ENCODE data around the gene ITGB4. TPM values are rescaled to one million over a fixed set of nuclear protein-coding genes. Genes with fewer than 3 reads are reported as not detected.
A peak's percentile ranks its signal among the peaks of the same experiment; 100 is the strongest.

The ITGB4 gene
- total and polyA plus RNA-seq, 5 donors from 2014 or later: 0.28 to 0.60 (median 0.56) TPM; not detected in 2

GRCh38 chr17:75698659-75699058 lies 22.6 kb upstream of the ITGB4 start:
- ATAC-seq (ENCODE audit: low read depth in 2 of 2) (no peak), DNase-seq (no peak)
- H3K27me3 ChIP-seq (ENCODE audit: control insufficient read depth, insufficient read depth, low read length): no peaks in the 10 kb centered on the region
- Mint-ChIP-seq H3K27me3 (no peaks in the 10 kb centered on the region), H3K36me3 (peaks cover 46% of the 10 kb centered on the region), H3K4me1 (peaks cover 0 to 3% (median 0%) of the 10 kb centered on the region in 4 donors), H3K9me3 (no peaks in the 10 kb centered on the region), H3K27ac (no peak overlapping the region), H3K4me3 (no peak overlapping the region)
- H3K27ac ChIP-seq (ENCODE audit: insufficient read depth, low read length, poor library complexity, severe bottlenecking): no peak overlapping the region
- H3K36me3 ChIP-seq (ENCODE audit: control insufficient read depth, insufficient read depth, low read length): peaks cover 88% of the 10 kb centered on the region
- no peaks in the 10 kb centered on the region for H3K4me1 ChIP-seq (ENCODE audit: control insufficient read depth, insufficient read depth, low read length, poor library complexity, severe bottlenecking)
- H3K9me3 ChIP-seq (ENCODE audit: control insufficient read depth in 2 of 2, low read length in 2 of 2): no peaks in the 10 kb centered on the region
- H3K4me3 ChIP-seq (ENCODE audit: low read depth, low read length): no peak overlapping the region

GRCh38 chr17:75701288-75701687 lies 20.0 kb upstream of the ITGB4 start:
- H3K9me3 Mint-ChIP-seq: no peaks in the 10 kb centered on the region
- H3K27me3 Mint-ChIP-seq: no peaks in the 10 kb centered on the region
- ATAC-seq (ENCODE audit: low read depth in 2 of 2) (no peak), DNase-seq (no peak)
- Histone ChIP-seq H3K27me3 (ENCODE audit: control insufficient read depth, insufficient read depth, low read length) (no peaks in the 10 kb centered on the region), H3K27ac (ENCODE audit: insufficient read depth, low read length, poor library complexity, severe bottlenecking) (no peak overlapping the region), H3K9me3 (ENCODE audit: control insufficient read depth in 2 of 2, low read length in 2 of 2) (no peaks in the 10 kb centered on the region), H3K4me3 (ENCODE audit: low read depth, low read length) (no peak overlapping the region), H3K36me3 (ENCODE audit: control insufficient read depth, insufficient read depth, low read length) (peaks cover 90% of the 10 kb centered on the region), H3K4me1 (ENCODE audit: control insufficient read depth, insufficient read depth, low read length, poor library complexity, severe bottlenecking) (no peaks in the 10 kb centered on the region)
- peaks cover 49% of the 10 kb centered on the region for H3K36me3 Mint-ChIP-seq
- no peak overlapping the region for H3K4me3 Mint-ChIP-seq
- H3K27ac Mint-ChIP-seq: no peak overlapping the region
- peaks cover 0 to 3% (median 0%) of the 10 kb centered on the region in 4 donors for H3K4me1 Mint-ChIP-seq

GRCh38 chr17:75703191-75703590 lies 18.1 kb upstream of the ITGB4 start:
- H3K27me3 Mint-ChIP-seq: no peaks in the 10 kb centered on the region
- no peak for DNase-seq
- H3K36me3 ChIP-seq (ENCODE audit: control insufficient read depth, insufficient read depth, low read length): peaks cover 94% of the 10 kb centered on the region
- no peaks in the 10 kb centered on the region for H3K4me1 ChIP-seq (ENCODE audit: control insufficient read depth, insufficient read depth, low read length, poor library complexity, severe bottlenecking)
- H3K4me3 Mint-ChIP-seq: no peak overlapping the region
- ATAC-seq (ENCODE audit: low read depth in 2 of 2): no peak
- H3K36me3 Mint-ChIP-seq: peaks cover 50% of the 10 kb centered on the region
- H3K4me3 ChIP-seq (ENCODE audit: low read depth, low read length): no peak overlapping the region
- no peak overlapping the region for H3K27ac Mint-ChIP-seq
- no peaks in the 10 kb centered on the region for H3K4me1 Mint-ChIP-seq
- no peaks in the 10 kb centered on the region for H3K9me3 ChIP-seq (ENCODE audit: control insufficient read depth in 2 of 2, low read length in 2 of 2)
- H3K27ac ChIP-seq (ENCODE audit: insufficient read depth, low read length, poor library complexity, severe bottlenecking): no peak overlapping the region
- H3K9me3 Mint-ChIP-seq: no peaks in the 10 kb centered on the region
- no peaks in the 10 kb centered on the region for H3K27me3 ChIP-seq (ENCODE audit: control insufficient read depth, insufficient read depth, low read length)

DNA sequence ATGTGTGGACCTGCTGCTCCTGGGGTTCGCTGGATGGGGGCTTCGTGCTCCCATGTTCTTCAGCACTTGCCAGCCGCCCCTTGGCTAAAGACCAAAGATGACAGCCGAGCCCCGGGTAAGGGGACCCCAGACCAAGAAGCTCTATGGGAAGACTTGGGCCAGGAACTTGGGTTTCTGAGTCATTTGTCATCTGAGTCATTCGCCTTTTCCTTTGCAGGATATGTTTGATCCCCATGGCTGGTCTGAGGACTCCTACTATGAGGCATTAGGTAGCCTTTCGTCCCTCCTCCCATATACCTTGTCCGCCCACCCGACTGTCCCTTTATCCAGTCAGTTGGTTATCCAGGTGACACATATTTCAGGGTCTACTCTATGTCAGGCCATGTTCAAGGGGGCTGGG lies 17.7 kb upstream of the ITGB4 start:
- ATAC-seq (ENCODE audit: low read depth in 2 of 2): no peak
- Histone ChIP-seq H3K9me3 (ENCODE audit: control insufficient read depth in 2 of 2, low read length in 2 of 2) (no peaks in the 10 kb centered on the region), H3K27ac (ENCODE audit: insufficient read depth, low read length, poor library complexity, severe bottlenecking) (no peak overlapping the region), H3K36me3 (ENCODE audit: control insufficient read depth, insufficient read depth, low read length) (peaks cover 93% of the 10 kb centered on the region), H3K4me3 (ENCODE audit: low read depth, low read length) (no peak overlapping the region), H3K4me1 (ENCODE audit: control insufficient read depth, insufficient read depth, low read length, poor library complexity, severe bottlenecking) (no peaks in the 10 kb centered on the region), H3K27me3 (ENCODE audit: control insufficient read depth, insufficient read depth, low read length) (no peaks in the 10 kb centered on the region)
- H3K9me3 Mint-ChIP-seq: no peaks in the 10 kb centered on the region
- H3K27me3 Mint-ChIP-seq: no peaks in the 10 kb centered on the region
- no peak overlapping the region for H3K27ac Mint-ChIP-seq
- no peaks in the 10 kb centered on the region for H3K4me1 Mint-ChIP-seq
- no peak for DNase-seq
- H3K4me3 Mint-ChIP-seq: no peak overlapping the region
- H3K36me3 Mint-ChIP-seq: peaks cover 53% of the 10 kb centered on the region

DNA sequence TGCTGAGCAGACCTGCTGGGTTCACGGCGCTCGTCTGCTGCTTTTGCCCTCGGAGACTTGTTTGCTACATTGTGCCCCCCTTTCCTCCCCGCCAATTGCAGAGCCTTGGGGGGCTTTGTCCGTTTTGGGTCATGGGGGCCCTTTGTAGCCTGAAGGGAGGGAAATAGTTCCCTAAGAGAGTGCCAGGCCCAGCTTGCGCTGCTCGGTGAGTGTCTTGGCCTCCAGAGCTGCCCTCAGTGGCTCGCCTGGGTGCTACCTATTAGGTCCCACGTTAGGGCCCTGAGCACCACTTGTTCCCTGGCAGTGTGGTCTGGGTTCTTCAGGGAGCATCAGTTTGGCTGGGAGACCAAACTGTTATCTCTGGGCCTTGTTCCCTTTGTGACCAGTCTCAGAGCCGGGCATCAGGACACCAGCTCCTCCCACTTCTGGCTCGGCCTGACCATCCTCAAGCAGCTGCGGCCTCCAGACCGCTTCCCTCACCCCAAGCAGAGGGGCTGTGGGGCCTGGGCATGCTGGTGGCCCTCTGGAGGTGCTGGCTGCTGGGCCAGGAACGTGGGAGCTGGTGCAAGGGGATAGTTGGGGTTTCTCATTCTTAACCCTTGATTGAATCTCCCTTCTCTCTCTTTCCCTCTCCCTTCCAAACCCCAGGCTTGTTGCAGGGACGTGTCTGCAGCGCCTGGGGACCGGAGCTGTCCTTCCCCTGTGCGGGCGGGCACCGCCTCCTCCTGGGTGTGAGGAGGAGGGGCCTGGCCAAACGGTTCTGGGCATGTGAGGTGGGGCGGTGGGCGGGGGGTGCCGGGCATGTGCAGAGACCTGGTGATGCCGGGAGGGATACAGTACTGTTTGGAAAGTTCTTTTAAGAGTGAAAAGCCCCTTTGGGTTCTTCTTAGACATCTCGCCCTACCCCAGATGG lies 16.0 kb upstream of the ITGB4 start:
- H3K36me3 ChIP-seq (ENCODE audit: control insufficient read depth, insufficient read depth, low read length): peaks cover 78% of the 10 kb centered on the region

GRCh38 chr17:75706042-75706728 lies 15.1 kb upstream of the ITGB4 start:
- H3K4me3 ChIP-seq (ENCODE audit: low read depth, low read length): no peak overlapping the region
- Mint-ChIP-seq H3K9me3 (no peaks in the 10 kb centered on the region), H3K27ac (no peak overlapping the region), H3K4me1 (no peaks in the 10 kb centered on the region), H3K27me3 (peaks cover 5% of the 10 kb centered on the region), H3K36me3 (peaks cover 39% of the 10 kb centered on the region), H3K4me3 (no peak overlapping the region)
- H3K9me3 ChIP-seq (ENCODE audit: control insufficient read depth in 2 of 2, low read length in 2 of 2): no peaks in the 10 kb centered on the region
- DNase-seq (no peak), ATAC-seq (ENCODE audit: low read depth in 2 of 2) (no peak)
- H3K4me1 ChIP-seq (ENCODE audit: control insufficient read depth, insufficient read depth, low read length, poor library complexity, severe bottlenecking): no peaks in the 10 kb centered on the region
- H3K27me3 ChIP-seq (ENCODE audit: control insufficient read depth, insufficient read depth, low read length): no peaks in the 10 kb centered on the region
- no peak overlapping the region for H3K27ac ChIP-seq (ENCODE audit: insufficient read depth, low read length, poor library complexity, severe bottlenecking)
- H3K36me3 ChIP-seq (ENCODE audit: control insufficient read depth, insufficient read depth, low read length): peaks cover 69% of the 10 kb centered on the region

More for the DNA sequence above, 16.0 kb upstream of the ITGB4 start:
- no peak for ATAC-seq (ENCODE audit: low read depth in 2 of 2)
- no peak overlapping the region for H3K4me3 Mint-ChIP-seq
- no peaks in the 10 kb centered on the region for H3K9me3 ChIP-seq (ENCODE audit: control insufficient read depth in 2 of 2, low read length in 2 of 2)
- no peaks in the 10 kb centered on the region for H3K9me3 Mint-ChIP-seq
- H3K4me3 ChIP-seq (ENCODE audit: low read depth, low read length): no peak overlapping the region
- peaks cover 48% of the 10 kb centered on the region for H3K36me3 Mint-ChIP-seq
- no peak overlapping the region for H3K27ac Mint-ChIP-seq
- no peaks in the 10 kb centered on the region for H3K4me1 ChIP-seq (ENCODE audit: control insufficient read depth, insufficient read depth, low read length, poor library complexity, severe bottlenecking)
- H3K27ac ChIP-seq (ENCODE audit: insufficient read depth, low read length, poor library complexity, severe bottlenecking): no peak overlapping the region
- no peaks in the 10 kb centered on the region for H3K4me1 Mint-ChIP-seq
- peaks cover 4% of the 10 kb centered on the region for H3K27me3 Mint-ChIP-seq
- no peak for DNase-seq
- H3K27me3 ChIP-seq (ENCODE audit: control insufficient read depth, insufficient read depth, low read length): no peaks in the 10 kb centered on the region

GRCh38 chr17:75707079-75707571 lies 14.1 kb upstream of the ITGB4 start:
- H3K27ac ChIP-seq (ENCODE audit: insufficient read depth, low read length, poor library complexity, severe bottlenecking): no peak overlapping the region
- no peak overlapping the region for H3K4me3 ChIP-seq (ENCODE audit: low read depth, low read length)
- Mint-ChIP-seq H3K4me1 (no peaks in the 10 kb centered on the region), H3K27ac (no peak overlapping the region), H3K27me3 (peaks cover 5% of the 10 kb centered on the region), H3K36me3 (peaks cover 32% of the 10 kb centered on the region), H3K4me3 (peak overlapping the region in 1 of 4 donors; percentile 38), H3K9me3 (no peaks in the 10 kb centered on the region)
- H3K9me3 ChIP-seq (ENCODE audit: control insufficient read depth in 2 of 2, low read length in 2 of 2): no peaks in the 10 kb centered on the region
- DNase-seq (no peak), ATAC-seq (ENCODE audit: low read depth in 2 of 2) (no peak)
- peaks cover 59% of the 10 kb centered on the region for H3K36me3 ChIP-seq (ENCODE audit: control insufficient read depth, insufficient read depth, low read length)
- H3K27me3 ChIP-seq (ENCODE audit: control insufficient read depth, insufficient read depth, low read length): no peaks in the 10 kb centered on the region
- no peaks in the 10 kb centered on the region for H3K4me1 ChIP-seq (ENCODE audit: control insufficient read depth, insufficient read depth, low read length, poor library complexity, severe bottlenecking)

Measured in CD4-positive, CD25-positive, alpha-beta regulatory T cell (primary cell).